Measurements from ENCODE around the gene TNFRSF4. TPM values are rescaled to one million over a fixed set of nuclear protein-coding genes. Genes with fewer than 3 reads are reported as not detected.
A peak's percentile ranks its signal among the peaks of the same experiment; 100 is the strongest.

The TNFRSF4 gene
- total RNA-seq, 3 donors from 2014 or later = 0.64 to 2.3 (median 1.6) TPM

DNA sequence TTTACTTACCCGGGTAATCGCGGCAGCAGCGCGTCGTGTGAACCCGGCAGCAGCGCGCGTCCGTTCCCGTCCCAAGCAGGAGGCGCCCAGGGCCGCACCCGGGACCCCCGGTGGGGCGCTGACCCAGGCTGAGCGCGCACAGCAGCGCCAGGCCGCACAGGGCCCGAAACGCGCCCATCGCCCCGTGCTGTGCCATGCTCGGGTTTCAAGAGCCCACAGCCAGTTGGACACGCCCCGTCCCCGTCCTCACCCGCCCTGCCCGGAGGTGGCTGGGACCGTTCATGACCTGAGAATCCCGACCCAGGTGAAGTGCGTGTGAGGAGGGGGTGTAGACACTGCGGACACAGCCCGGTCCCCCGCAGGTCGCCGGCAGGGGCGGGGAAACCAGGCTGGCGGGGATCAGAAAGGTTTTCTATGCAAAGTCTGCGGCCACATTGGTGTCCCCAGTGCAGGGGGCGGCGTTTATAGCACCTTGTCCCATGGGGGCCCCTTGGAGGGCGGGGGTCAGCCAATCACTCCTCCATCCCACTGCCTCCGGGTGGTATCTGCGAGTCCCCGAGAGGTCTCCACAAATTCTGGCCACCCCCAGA, 7.5 kb downstream of the TNFRSF4 start, which contains the start of gene TNFRSF18:
Gene TNFRSF18, minus strand, starts transcription at position 217 of the 590 bp plus-strand sequence. Its CDS starts 21 bp downstream, at position 196.
- no peak for DNase-seq (ENCODE audit: low spot score in 2 of 2)
- Histone ChIP-seq H3K27me3 (no peaks in the 10 kb centered on the region), H3K9me3 (no peaks in the 10 kb centered on the region), H3K4me3 (peak within 1 kb of the TSS; percentile 10 to 57 (median 34)), H3K4me1 (peaks cover 0 to 11% of the 10 kb centered on the region in 2 donors), H3K36me3 (no peaks in the 10 kb centered on the region), H3K27ac (no peak within 1 kb of the TSS)
- intact Hi-C loops (cut with DNase I; ENCODE audit: low total_unique reads) = no loop called here
- TF ChIP-seq POLR2AphosphoS5 (IDR thresholded peaks at IDR 0.05) (no peak), POLR2A (IDR thresholded peaks at IDR 0.05) (no peak)
- TF ChIP-seq, protein P1, sequence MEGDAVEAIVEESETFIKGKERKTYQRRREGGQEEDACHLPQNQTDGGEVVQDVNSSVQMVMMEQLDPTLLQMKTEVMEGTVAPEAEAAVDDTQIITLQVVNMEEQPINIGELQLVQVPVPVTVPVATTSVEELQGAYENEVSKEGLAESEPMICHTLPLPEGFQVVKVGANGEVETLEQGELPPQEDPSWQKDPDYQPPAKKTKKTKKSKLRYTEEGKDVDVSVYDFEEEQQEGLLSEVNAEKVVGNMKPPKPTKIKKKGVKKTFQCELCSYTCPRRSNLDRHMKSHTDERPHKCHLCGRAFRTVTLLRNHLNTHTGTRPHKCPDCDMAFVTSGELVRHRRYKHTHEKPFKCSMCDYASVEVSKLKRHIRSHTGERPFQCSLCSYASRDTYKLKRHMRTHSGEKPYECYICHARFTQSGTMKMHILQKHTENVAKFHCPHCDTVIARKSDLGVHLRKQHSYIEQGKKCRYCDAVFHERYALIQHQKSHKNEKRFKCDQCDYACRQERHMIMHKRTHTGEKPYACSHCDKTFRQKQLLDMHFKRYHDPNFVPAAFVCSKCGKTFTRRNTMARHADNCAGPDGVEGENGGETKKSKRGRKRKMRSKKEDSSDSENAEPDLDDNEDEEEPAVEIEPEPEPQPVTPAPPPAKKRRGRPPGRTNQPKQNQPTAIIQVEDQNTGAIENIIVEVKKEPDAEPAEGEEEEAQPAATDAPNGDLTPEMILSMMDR (IDR thresholded peaks at IDR 0.05) = no peak

DNA sequence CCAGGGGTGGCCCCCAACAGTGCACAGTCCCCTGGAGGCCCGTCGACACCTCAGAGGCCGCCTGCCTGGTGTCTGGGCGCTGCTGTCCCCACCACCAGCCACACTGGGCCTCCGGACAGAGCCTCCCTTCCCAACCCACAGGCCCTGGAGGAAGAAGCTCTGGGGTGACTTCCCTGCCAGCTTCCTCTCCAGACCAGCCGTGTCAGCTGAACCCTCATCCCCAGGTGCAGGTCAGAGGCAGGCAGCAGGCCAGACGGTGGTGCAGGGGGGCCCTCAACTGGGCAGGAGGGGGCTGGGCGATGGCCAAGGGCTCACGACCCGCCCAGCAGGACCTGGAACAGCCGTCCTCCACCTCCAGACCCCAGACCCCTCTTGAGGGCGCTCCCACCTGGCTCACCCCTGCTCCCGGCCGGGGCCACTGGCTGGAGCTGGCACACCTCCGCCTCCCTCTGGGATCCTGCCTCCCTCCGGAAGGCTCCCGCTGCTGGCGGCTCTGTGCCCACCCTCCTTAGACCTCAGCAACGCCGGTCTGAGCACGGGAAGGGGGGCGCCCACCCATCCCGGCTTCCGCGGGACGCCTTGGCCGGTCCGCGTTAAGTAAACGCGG, 8.1 kb downstream of the TNFRSF4 start:
- peaks cover 0 to 11% of the 10 kb centered on the region in 2 donors for H3K4me1 ChIP-seq
- TF ChIP-seq, protein P1 (IDR thresholded peaks at IDR 0.05) = no peak
- TF ChIP-seq POLR2A (IDR thresholded peaks at IDR 0.05) (no peak), POLR2AphosphoS5 (IDR thresholded peaks at IDR 0.05) (no peak)
- H3K27ac ChIP-seq = no peak overlapping the region
- no peaks in the 10 kb centered on the region for H3K36me3 ChIP-seq
- no peaks in the 10 kb centered on the region for H3K27me3 ChIP-seq
- intact Hi-C loops (cut with DNase I; ENCODE audit: low total_unique reads) = no loop called here
- H3K9me3 ChIP-seq = no peaks in the 10 kb centered on the region
- peak overlapping the region; percentile 10 to 57 (median 34) for H3K4me3 ChIP-seq
- DNase-seq (ENCODE audit: low spot score in 2 of 2) = no peak

DNA sequence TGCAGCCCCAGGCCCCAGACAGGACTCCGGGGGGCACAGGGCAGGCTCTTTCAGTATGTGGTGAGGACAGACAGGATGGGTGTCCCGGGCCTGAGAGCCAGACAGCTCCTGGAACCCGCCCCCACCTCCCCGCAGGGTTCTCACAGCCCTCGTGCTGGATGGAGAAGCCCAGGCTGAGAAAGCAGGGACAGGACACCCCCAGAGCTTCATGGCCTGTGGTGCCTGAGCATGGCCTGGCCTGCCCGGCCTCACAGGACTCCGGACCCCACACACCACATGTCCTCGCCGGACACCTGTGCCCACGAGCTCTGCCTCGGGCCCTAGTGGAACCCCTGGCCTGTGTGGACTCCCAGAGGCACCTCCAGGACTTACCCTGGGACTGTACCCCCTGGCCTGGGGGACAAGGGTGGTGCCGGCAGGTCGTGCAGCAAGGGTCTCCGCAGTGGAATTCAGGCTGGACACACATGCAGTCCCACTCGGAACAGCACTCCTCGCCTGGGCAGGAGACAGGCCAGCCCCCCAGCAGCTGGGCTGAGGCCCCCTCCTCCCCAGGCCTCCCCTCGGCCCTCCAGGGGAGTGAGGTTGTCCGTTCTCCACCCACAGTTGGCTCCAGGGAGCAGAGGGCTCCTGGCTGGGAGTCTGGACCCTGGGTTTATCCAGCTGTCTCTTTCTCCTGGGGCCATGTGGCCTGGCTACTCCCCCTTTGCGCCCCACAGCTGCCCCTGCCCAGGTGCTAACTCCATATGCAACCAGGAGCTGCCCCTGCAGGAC, 8.8 kb downstream of the TNFRSF4 start:
- no peaks in the 10 kb centered on the region for H3K27me3 ChIP-seq
- TF ChIP-seq, protein P1 (IDR thresholded peaks at IDR 0.05) = no peak
- TF ChIP-seq POLR2AphosphoS5 (IDR thresholded peaks at IDR 0.05) (no peak), POLR2A (IDR thresholded peaks at IDR 0.05) (no peak)
- no peak overlapping the region for H3K4me3 ChIP-seq
- H3K36me3 ChIP-seq = no peaks in the 10 kb centered on the region
- no peak for DNase-seq (ENCODE audit: low spot score in 2 of 2)
- peaks cover 0 to 11% of the 10 kb centered on the region in 2 donors for H3K4me1 ChIP-seq
- no peaks in the 10 kb centered on the region for H3K9me3 ChIP-seq
- intact Hi-C loops (cut with DNase I; ENCODE audit: low total_unique reads) = no loop called here
- no peak overlapping the region for H3K27ac ChIP-seq

DNA sequence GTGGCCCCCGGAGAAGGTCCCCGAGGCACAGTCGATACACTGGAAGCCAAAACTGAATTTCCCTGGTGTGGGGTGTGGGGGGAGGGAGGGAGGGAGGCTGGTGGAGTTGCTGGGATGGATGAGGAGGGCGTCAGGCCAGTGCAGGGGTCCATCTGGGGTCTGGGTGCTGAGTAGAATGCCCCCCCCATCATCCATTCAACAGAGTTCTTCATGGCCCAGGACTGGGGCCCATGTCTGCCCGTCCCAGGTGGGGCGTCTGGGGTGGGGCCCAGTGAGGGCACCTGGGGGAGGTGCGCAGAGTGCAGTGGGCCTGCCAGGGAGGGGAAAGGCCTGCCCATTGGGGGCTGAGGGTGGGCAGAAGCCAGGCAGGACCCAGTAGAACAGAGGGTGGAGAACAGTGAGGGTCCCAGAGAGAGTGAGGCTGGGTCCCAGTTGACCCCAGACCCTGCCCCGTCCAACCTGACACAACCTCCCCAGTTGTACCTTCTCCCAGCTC, 9.5 kb downstream of the TNFRSF4 start:
- intact Hi-C loops (cut with DNase I; ENCODE audit: low total_unique reads) = no loop called here
- Histone ChIP-seq H3K27ac (no peak overlapping the region), H3K27me3 (no peaks in the 10 kb centered on the region), H3K9me3 (no peaks in the 10 kb centered on the region), H3K4me3 (no peak overlapping the region), H3K4me1 (peaks cover 0 to 11% of the 10 kb centered on the region in 2 donors), H3K36me3 (no peaks in the 10 kb centered on the region)
- no peak for DNase-seq (ENCODE audit: low spot score in 2 of 2)
- TF ChIP-seq POLR2A (IDR thresholded peaks at IDR 0.05) (no peak), POLR2AphosphoS5 (IDR thresholded peaks at IDR 0.05) (no peak)
- TF ChIP-seq, protein P1 (IDR thresholded peaks at IDR 0.05) = no peak
